K562 (cell line): ENCODE results near the gene DGCR2.

Source experiments
- MYNN ChIP-seq, 2 experiments: sonication (generic); formaldehyde crosslinking in 1 of 2; IDR thresholded peaks; 2 replicates each; pipeline versions ENCODE4 v1.5.0 to v1.6.1; 2016 to 2020; ENCODE audit warnings: antibody characterized with exemption in 1 of 2, missing genetic modification reagents in 1 of 2
- POLR2AphosphoS5 ChIP-seq: IDR thresholded peaks from 2 replicates; pipeline ENCODE4 v1.6.1; 2011; ENCODE audit warnings: mild to moderate bottlenecking, low read depth, low read length, moderate library complexity; ENCODE audit not compliant: control insufficient read depth, insufficient read depth

- no peak for TF ChIP-seq MYNN (IDR thresholded peaks at IDR 0.05)
- TF ChIP-seq MYNN (CRISPR knock-in tag; IDR thresholded peaks at IDR 0.05), result no peak
- no peak; the same call in 1 of the 2 replicates for TF ChIP-seq POLR2AphosphoS5
These were observed 79.7 kb downstream of the DGCR2 start for GRCh38 chr22:19042285-19043120.
